ENCODE data around the gene CDKL5. TPM values are rescaled to one million over a fixed set of nuclear protein-coding genes. Genes with fewer than 3 reads are reported as not detected.

The CDKL5 gene
- polyA plus RNA-seq, 2 of the 4 experiments (the other 2 are of a cell fraction) = 5.4 to 22.8 TPM

DNA sequence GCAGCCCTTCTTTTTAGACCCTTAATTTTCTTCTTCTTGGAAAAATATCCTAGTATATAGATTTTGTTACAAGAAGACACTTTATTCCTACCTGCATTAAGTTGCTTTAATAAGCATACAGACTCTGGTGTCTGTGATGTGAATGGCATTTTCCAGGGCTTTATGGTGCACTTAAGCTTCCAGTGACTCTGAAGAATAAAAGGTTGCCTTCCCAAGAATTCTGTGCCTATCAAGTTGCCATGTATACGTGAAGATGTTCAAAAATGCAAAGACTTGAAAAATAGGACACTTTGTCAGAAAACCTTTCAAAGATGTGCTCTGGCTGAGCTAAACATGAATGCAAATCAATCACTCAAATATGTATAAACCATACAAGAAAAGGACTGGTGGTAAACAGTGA is 135.6 kb downstream of the CDKL5 start:
- Histone ChIP-seq H3K4me1 (0 out of 3 replicates have a peak, but pooled peaks cover 5% of the 10 kb centered on the region), H3K4me2 (no peak overlapping the region), H3K4me3 (no peak overlapping the region), H3K27ac (no peak overlapping the region), H3K9me3 (no peaks in the 10 kb centered on the region)
- 96% methylated on average over 1 of the region's 1 CpG for WGBS (ENCODE audit: missing lambda C conversion rate)
- ChIA-PET POLR2A (no interaction called here), CTCF (interaction anchor here (0.5 kb wide), 1 partner anchor 105 kb away, joined by 3 read pairs; no protein-coding TSS in a partner anchor)
- TF ChIP-seq NPAS2 (CRISPR knock-in tag; IDR thresholded peaks at IDR 0.05; ENCODE audit: borderline replicate concordance) (no peak), CHD4 (IDR thresholded peaks at IDR 0.05; ENCODE audit: borderline replicate concordance) (no peak), RCOR1 (IDR thresholded peaks at IDR 0.05; ENCODE audit: low read depth, low read length) (no peak), NFE2L2 (conservative IDR thresholded peaks at IDR 0.05; ENCODE audit: low read length) (no peak)
- TF ChIP-seq, protein P1, sequence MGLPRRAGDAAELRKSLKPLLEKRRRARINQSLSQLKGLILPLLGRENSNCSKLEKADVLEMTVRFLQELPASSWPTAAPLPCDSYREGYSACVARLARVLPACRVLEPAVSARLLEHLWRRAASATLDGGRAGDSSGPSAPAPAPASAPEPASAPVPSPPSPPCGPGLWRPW (IDR thresholded peaks at IDR 0.05) = no peak
- DNase-seq (ENCODE audit: low read depth in 1 of 2, low spot score in 1 of 2) (no peak), FAIRE-seq (no peak), ATAC-seq (no peak)

- TF ChIP-seq KDM1A (IDR thresholded peaks at IDR 0.05; ENCODE audit: low read depth) (no peak), NFE2L2 (conservative IDR thresholded peaks at IDR 0.05; ENCODE audit: low read length) (no peak), HEYL (CRISPR knock-in tag; IDR thresholded peaks at IDR 0.05) (no peak), CEBPB (IDR thresholded peaks at IDR 0.05) (no peak), HOXB13 (CRISPR knock-in tag; IDR thresholded peaks at IDR 0.05; ENCODE audit: low read depth) (no peak), POLR2A (IDR thresholded peaks at IDR 0.05; ENCODE audit: low read length) (no peak), CBX8 (IDR thresholded peaks at IDR 0.05) (no peak), BHLHE40 (IDR thresholded peaks at IDR 0.05; ENCODE audit: low read depth, low read length) (no peak), SMC3 (IDR thresholded peaks at IDR 0.05) (no peak), EHMT2 (IDR thresholded peaks at IDR 0.05; ENCODE audit: low read depth) (no peak)
- TF ChIP-seq, protein P2, sequence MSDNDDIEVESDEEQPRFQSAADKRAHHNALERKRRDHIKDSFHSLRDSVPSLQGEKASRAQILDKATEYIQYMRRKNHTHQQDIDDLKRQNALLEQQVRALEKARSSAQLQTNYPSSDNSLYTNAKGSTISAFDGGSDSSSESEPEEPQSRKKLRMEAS (IDR thresholded peaks at IDR 0.05) = no peak
- FAIRE-seq = no peak
- POLR2A ChIA-PET = no interaction called here
Observed at GRCh38 chrX:18565727-18566126, 140.3 kb downstream of the CDKL5 start.

DNA sequence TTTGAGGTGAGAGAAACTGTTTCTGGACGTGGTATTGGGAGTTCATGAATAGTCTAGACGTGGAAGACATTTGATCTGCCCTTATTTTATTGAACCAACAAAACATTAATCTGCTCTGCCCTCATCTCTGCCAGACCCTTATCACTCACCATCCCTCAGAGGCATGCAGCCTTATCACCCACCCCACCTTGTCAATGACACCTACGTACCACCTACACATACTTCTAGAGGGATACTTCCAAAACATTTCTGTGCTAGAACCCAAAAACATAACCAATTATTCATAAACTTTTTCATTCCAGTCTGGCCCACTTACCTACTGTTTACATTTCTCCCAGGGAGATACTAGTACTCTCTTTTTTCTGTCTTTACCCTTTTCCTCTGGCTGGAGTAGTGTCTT is 141.3 kb downstream of the CDKL5 start:
- no peak for TF ChIP-seq FOXS1 (CRISPR knock-in tag; IDR thresholded peaks at IDR 0.05)
- no peak for TF ChIP-seq CEBPB (IDR thresholded peaks at IDR 0.05)
- no peak for TF ChIP-seq MYC (IDR thresholded peaks at IDR 0.05; ENCODE audit: borderline replicate concordance, low read length)
- TF ChIP-seq EHF (CRISPR knock-in tag; IDR thresholded peaks at IDR 0.05) = no peak
- no peak for TF ChIP-seq POLR2A (IDR thresholded peaks at IDR 0.05; ENCODE audit: low read length)
- TF ChIP-seq, protein P3, sequence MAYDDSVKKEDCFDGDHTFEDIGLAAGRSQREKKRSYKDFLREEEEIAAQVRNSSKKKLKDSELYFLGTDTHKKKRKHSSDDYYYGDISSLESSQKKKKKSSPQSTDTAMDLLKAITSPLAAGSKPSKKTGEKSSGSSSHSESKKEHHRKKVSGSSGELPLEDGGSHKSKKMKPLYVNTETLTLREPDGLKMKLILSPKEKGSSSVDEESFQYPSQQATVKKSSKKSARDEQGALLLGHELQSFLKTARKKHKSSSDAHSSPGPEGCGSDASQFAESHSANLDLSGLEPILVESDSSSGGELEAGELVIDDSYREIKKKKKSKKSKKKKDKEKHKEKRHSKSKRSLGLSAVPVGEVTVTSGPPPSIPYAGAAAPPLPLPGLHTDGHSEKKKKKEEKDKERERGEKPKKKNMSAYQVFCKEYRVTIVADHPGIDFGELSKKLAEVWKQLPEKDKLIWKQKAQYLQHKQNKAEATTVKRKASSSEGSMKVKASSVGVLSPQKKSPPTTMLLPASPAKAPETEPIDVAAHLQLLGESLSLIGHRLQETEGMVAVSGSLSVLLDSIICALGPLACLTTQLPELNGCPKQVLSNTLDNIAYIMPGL (CRISPR knock-in tag; IDR thresholded peaks at IDR 0.05; ENCODE audit: borderline replicate concordance) = no peak
- no peak for TF ChIP-seq HEYL (CRISPR knock-in tag; IDR thresholded peaks at IDR 0.05)
- no peak for TF ChIP-seq BCL3 (IDR thresholded peaks at IDR 0.05)
- no peak for TF ChIP-seq NPAS2 (CRISPR knock-in tag; IDR thresholded peaks at IDR 0.05; ENCODE audit: borderline replicate concordance)
- TF ChIP-seq ZFP36 (IDR thresholded peaks at IDR 0.05; ENCODE audit: borderline replicate concordance, partially characterized antibody) = no peak
- no peak for TF ChIP-seq ZC3H11A (IDR thresholded peaks at IDR 0.05)
- no peak for TF ChIP-seq POLR2AphosphoS2 (conservative IDR thresholded peaks at IDR 0.05; ENCODE audit: low read length)
- TF ChIP-seq, protein P4, sequence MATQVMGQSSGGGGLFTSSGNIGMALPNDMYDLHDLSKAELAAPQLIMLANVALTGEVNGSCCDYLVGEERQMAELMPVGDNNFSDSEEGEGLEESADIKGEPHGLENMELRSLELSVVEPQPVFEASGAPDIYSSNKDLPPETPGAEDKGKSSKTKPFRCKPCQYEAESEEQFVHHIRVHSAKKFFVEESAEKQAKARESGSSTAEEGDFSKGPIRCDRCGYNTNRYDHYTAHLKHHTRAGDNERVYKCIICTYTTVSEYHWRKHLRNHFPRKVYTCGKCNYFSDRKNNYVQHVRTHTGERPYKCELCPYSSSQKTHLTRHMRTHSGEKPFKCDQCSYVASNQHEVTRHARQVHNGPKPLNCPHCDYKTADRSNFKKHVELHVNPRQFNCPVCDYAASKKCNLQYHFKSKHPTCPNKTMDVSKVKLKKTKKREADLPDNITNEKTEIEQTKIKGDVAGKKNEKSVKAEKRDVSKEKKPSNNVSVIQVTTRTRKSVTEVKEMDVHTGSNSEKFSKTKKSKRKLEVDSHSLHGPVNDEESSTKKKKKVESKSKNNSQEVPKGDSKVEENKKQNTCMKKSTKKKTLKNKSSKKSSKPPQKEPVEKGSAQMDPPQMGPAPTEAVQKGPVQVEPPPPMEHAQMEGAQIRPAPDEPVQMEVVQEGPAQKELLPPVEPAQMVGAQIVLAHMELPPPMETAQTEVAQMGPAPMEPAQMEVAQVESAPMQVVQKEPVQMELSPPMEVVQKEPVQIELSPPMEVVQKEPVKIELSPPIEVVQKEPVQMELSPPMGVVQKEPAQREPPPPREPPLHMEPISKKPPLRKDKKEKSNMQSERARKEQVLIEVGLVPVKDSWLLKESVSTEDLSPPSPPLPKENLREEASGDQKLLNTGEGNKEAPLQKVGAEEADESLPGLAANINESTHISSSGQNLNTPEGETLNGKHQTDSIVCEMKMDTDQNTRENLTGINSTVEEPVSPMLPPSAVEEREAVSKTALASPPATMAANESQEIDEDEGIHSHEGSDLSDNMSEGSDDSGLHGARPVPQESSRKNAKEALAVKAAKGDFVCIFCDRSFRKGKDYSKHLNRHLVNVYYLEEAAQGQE (IDR thresholded peaks at IDR 0.05) = no peak
- TF ChIP-seq RCOR1 (IDR thresholded peaks at IDR 0.05; ENCODE audit: low read depth, low read length) = no peak
- TF ChIP-seq CBX8 (IDR thresholded peaks at IDR 0.05) = no peak
- no peak for TF ChIP-seq JUN (IDR thresholded peaks at IDR 0.05)
- TF ChIP-seq, protein P1 (IDR thresholded peaks at IDR 0.05) = no peak
- TF ChIP-seq FOSL2 (IDR thresholded peaks at IDR 0.05) = no peak
- no peak for TF ChIP-seq FOSL2 (CRISPR knock-in tag; IDR thresholded peaks at IDR 0.05)
- H3K9me3 ChIP-seq = no peaks in the 10 kb centered on the region
- 89% methylated on average over 3 of the region's 3 CpGs for WGBS (ENCODE audit: missing lambda C conversion rate)
- no peak overlapping the region for H3K4me3 ChIP-seq
- H3K4me1 ChIP-seq = 0 out of 3 replicates have a peak, but pooled peaks cover 2% of the 10 kb centered on the region
- no peak overlapping the region for H3K4me2 ChIP-seq
- POLR2A ChIA-PET = no interaction called here
- DNase-seq (ENCODE audit: low read depth in 1 of 2, low spot score in 1 of 2) (no peak), ATAC-seq (no peak), FAIRE-seq (peak; percentile 18)
- no peak overlapping the region for H3K27ac ChIP-seq
- CTCF ChIA-PET = no interaction called here

More at GRCh38 chrX:18565727-18566126, 140.3 kb downstream of the CDKL5 start:
- ATAC-seq (no peak), DNase-seq (ENCODE audit: low read depth in 1 of 2, low spot score in 1 of 2) (no peak)
- CTCF ChIA-PET = no interaction called here
- Histone ChIP-seq H3K4me2 (no peak overlapping the region), H3K4me1 (0 out of 3 replicates have a peak, but pooled peaks cover 2% of the 10 kb centered on the region), H3K9me3 (no peaks in the 10 kb centered on the region), H3K4me3 (no peak overlapping the region), H3K27ac (no peak overlapping the region)
- 87% methylated on average over 1 of the region's 1 CpG for WGBS (ENCODE audit: missing lambda C conversion rate)

Data from A549 (cell line).